Measurements from ENCODE around the gene CSRP3.

The CSRP3 gene

DNA sequence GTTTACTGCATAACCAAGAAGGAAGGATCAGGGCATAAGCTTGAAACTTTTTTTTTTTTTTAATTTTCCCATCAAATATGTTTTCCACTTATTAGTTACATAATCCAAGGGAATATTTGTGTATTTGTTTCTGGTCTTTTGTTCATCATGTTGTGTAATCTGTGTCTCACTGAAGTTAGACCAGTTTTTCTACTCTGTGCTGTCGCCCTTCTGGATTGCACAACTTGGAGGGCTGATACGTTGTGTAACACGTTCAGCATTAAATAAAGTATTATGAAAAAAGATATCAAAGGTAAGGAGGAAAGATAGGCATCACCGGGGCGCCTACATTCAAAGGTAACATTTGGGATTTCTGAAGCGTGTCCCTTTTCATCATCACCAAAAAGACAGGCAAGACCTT, 42.3 kb upstream of the CSRP3 start:
- Histone ChIP-seq H3K27ac (no peak overlapping the region), H3K4me1 (no peaks in the 10 kb centered on the region)

GRCh38 chr11:19243613-19244012, 41.8 kb upstream of the CSRP3 start:
- no peak overlapping the region for H2AFZ ChIP-seq
- TF ChIP-seq, protein P1, sequence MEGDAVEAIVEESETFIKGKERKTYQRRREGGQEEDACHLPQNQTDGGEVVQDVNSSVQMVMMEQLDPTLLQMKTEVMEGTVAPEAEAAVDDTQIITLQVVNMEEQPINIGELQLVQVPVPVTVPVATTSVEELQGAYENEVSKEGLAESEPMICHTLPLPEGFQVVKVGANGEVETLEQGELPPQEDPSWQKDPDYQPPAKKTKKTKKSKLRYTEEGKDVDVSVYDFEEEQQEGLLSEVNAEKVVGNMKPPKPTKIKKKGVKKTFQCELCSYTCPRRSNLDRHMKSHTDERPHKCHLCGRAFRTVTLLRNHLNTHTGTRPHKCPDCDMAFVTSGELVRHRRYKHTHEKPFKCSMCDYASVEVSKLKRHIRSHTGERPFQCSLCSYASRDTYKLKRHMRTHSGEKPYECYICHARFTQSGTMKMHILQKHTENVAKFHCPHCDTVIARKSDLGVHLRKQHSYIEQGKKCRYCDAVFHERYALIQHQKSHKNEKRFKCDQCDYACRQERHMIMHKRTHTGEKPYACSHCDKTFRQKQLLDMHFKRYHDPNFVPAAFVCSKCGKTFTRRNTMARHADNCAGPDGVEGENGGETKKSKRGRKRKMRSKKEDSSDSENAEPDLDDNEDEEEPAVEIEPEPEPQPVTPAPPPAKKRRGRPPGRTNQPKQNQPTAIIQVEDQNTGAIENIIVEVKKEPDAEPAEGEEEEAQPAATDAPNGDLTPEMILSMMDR (IDR thresholded peaks at IDR 0.05) = no peak
- H3K9me3 ChIP-seq (ENCODE audit: control insufficient read depth, low read length) = no peaks in the 10 kb centered on the region
- H3K4me1 ChIP-seq = no peaks in the 10 kb centered on the region
- no peak overlapping the region for H3K9ac ChIP-seq
- H3K79me2 ChIP-seq = no peaks in the 10 kb centered on the region
- H3K27ac ChIP-seq = no peak overlapping the region
- peaks cover 4% of the 10 kb centered on the region for H3K27me3 ChIP-seq (ENCODE audit: control insufficient read depth, insufficient read depth, low read length)
- H3K4me2 ChIP-seq (ENCODE audit: low read length) = no peak overlapping the region
- no peaks in the 10 kb centered on the region for H3K36me3 ChIP-seq (ENCODE audit: control insufficient read depth, insufficient read depth, low read length)
- H3K4me3 ChIP-seq (ENCODE audit: low read depth, low read length) = no peak overlapping the region

More for the DNA sequence above, 42.3 kb upstream of the CSRP3 start:
- Histone ChIP-seq H3K4me2 (ENCODE audit: low read length) (no peak overlapping the region), H3K9me3 (ENCODE audit: control insufficient read depth, low read length) (no peaks in the 10 kb centered on the region), H3K4me3 (ENCODE audit: low read depth, low read length) (no peak overlapping the region), H3K9ac (no peak overlapping the region), H3K27me3 (ENCODE audit: control insufficient read depth, insufficient read depth, low read length) (peaks cover 4% of the 10 kb centered on the region), H3K79me2 (no peaks in the 10 kb centered on the region), H2AFZ (no peak overlapping the region), H3K36me3 (ENCODE audit: control insufficient read depth, insufficient read depth, low read length) (no peaks in the 10 kb centered on the region)
- TF ChIP-seq, protein P1 (IDR thresholded peaks at IDR 0.05) = no peak

DNA sequence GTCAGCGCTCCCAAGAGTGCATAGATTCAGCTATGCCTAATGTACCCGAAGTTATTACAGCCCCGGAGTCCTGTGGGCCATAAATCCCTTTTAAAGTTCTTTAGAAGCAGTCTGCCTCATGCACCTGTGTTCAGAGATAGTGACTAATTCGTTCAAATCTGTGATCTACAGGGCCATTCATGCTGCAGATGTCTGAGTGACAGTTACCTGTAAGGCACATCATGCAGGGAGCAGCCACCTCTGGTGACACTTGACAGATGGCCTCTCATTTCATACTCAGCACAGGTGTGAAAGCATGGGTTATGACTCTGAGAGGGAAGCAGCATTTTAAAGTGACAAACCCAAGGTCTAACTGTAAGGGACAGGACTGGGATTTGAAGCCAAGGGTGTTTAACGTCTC, 41.4 kb upstream of the CSRP3 start:
- TF ChIP-seq, protein P1 (IDR thresholded peaks at IDR 0.05) = no peak
- H2AFZ ChIP-seq = no peak overlapping the region
- no peak overlapping the region for H3K4me2 ChIP-seq (ENCODE audit: low read length)
- no peaks in the 10 kb centered on the region for H3K9me3 ChIP-seq (ENCODE audit: control insufficient read depth, low read length)
- H3K9ac ChIP-seq = no peak overlapping the region
- no peak overlapping the region for H3K27ac ChIP-seq
- H3K36me3 ChIP-seq (ENCODE audit: control insufficient read depth, insufficient read depth, low read length) = no peaks in the 10 kb centered on the region
- no peak overlapping the region for H3K4me3 ChIP-seq (ENCODE audit: low read depth, low read length)
- no peaks in the 10 kb centered on the region for H3K79me2 ChIP-seq
- H3K27me3 ChIP-seq (ENCODE audit: control insufficient read depth, insufficient read depth, low read length) = peaks cover 4% of the 10 kb centered on the region
- H3K4me1 ChIP-seq = no peaks in the 10 kb centered on the region

- no peak overlapping the region for H2AFZ ChIP-seq
- H3K9ac ChIP-seq = no peak overlapping the region
- no peaks in the 10 kb centered on the region for H3K79me2 ChIP-seq
- TF ChIP-seq, protein P1 (IDR thresholded peaks at IDR 0.05) = no peak
- H3K4me1 ChIP-seq = no peaks in the 10 kb centered on the region
- H3K4me2 ChIP-seq (ENCODE audit: low read length) = no peak overlapping the region
- H3K27ac ChIP-seq = no peak overlapping the region
- peaks cover 4% of the 10 kb centered on the region for H3K27me3 ChIP-seq (ENCODE audit: control insufficient read depth, insufficient read depth, low read length)
- H3K36me3 ChIP-seq (ENCODE audit: control insufficient read depth, insufficient read depth, low read length) = no peaks in the 10 kb centered on the region
- no peak overlapping the region for H3K4me3 ChIP-seq (ENCODE audit: low read depth, low read length)
- no peaks in the 10 kb centered on the region for H3K9me3 ChIP-seq (ENCODE audit: control insufficient read depth, low read length)
These were observed 40.6 kb upstream of the CSRP3 start for GRCh38 chr11:19242179-19242932.
